Stimulated activated naive CD4-positive, alpha-beta T cell treated with Interleukin-2 at 50 U/mL for 16 hours (primary cell): Measurements from ENCODE around the gene GTF3A.
"Not testable (repeated sequence)": the region's sequence is repeated elsewhere in the genome, so short reads cannot be mapped to it uniquely, and the experiment has no call there.

Experiments
- DNase-seq: peaks from one replicate; lab custom pipeline; 2025; lab: John Stamatoyannopoulos, UW

Gene GTF3A

GRCh38 chr13:27424246-27425157, at the start of gene GTF3A:
GTF3A (plus strand) TSS chr13:27424619.
- peak; percentile 78 for DNase-seq

- DNase-seq = peak; percentile 21
Measured at GRCh38 chr13:27374650-27375049, 49.8 kb upstream of the GTF3A start.

GRCh38 chr13:27375686-27376326, 48.6 kb upstream of the GTF3A start:
- DNase-seq = peak; percentile 30

- no peak for DNase-seq
Measured at GRCh38 chr13:27379126-27379525, 45.3 kb upstream of the GTF3A start.

DNA sequence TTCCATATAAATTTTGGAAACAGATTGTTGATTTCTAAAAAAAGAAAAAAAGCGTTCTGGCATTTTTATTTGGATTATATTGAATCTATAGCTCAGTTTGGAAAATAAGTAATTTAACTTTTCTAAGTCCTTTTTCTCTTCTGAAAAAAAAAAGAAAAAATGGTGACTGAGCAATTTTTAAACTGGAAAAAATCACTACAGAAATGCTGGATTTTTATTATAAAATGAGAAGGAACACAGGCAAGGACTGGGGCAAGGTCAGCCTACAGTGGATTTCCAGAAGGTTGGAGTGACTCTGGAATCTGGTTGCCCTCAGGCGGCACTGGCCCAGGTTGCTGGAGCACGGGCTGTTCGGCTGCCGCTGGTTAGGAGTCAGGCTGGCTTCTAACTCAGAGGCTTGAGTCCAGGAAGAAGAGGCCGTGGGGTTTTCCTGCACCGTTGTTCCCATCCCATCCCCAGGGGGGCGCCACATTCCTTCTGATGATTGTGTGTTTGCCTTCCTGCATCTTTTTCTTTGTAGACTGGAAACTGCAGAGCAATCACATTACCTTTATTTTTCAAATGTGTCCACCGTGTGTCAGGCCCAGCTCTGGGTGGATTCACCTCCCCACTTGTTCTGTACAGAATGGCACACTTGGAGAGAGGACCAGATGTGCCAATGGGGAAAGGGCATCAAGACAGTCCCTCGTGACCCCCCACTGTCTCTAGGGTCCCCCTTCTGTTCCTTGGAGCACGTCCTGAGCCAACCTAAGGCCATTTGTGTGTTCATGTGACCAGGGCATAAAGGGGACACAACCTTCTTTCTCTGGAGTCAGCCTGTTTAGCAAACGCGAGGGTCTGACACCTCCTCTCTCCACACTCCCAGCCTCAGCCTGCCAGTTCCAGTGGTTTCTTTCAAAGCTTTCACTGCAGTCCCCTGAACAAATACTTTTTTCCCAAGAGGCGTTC, 44.5 kb upstream of the GTF3A start:
- DNase-seq = peak; percentile 14

GRCh38 chr13:27381601-27382000, 42.8 kb upstream of the GTF3A start:
- DNase-seq = no peak

DNA sequence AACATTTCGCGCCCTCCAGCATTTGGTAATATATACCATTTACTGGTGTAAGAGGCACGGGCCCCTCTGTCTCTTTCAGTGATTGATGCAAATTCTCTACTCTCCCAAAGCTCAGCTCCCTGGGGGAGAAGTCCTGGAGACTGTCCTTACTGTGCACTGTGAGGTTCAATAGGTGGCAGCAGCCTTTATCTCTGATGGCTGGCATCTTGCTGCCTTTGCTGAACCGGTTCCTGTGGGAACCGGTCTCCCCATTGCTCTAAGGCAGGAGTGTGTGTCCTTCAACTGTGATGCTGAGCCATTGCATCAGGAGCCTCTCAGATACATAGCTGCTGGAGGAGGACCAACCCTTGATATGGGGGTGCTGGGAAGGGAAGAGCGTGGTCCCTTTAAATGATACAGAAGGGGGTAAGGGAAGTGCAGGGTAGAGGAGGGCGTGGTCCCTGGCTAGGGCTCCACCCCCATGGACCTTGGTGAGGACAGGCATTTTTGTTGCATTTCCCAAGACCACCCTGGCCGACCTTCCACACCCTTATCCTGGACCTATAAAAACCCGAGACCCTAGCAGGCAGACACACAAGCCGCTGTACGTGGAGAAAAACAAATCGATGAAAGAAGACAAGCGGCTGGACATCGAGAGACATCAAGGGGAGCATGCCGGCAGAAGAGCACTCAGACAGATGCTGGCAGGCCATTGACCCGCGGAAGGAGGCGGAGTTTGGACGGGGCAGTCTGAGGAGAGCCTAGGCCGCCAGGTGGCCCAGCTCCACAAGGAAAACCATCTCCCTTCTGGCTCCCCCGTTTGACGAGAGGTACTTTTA, 41.1 kb upstream of the GTF3A start:
- DNase-seq = no peak

DNA sequence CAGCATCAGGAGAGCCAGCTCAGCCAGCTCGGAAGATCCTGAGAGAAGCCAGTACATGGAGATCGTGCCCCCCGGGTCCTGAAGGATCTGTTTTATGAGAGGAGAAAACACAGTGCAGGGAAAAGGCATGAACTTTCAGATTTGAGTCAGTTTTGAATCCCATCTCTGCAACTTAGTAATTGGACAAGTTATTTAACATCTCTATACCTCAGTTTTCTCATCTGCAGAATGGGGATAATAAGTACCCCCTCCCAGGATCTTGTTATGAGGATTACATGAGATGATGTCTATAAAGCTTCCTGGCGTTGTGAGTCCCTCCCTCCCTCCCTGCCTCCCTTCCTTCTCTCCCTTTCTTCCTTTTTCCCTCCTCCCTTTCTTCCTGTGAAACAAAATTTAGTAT, 40.1 kb upstream of the GTF3A start:
- DNase-seq = no peak

GRCh38 chr13:27388241-27388640, 36.2 kb upstream of the GTF3A start:
- no peak for DNase-seq

- no peak for DNase-seq
Measured at GRCh38 chr13:27389891-27390290, 34.5 kb upstream of the GTF3A start.

GRCh38 chr13:27391471-27391870, 32.9 kb upstream of the GTF3A start:
- DNase-seq = no peak

DNA sequence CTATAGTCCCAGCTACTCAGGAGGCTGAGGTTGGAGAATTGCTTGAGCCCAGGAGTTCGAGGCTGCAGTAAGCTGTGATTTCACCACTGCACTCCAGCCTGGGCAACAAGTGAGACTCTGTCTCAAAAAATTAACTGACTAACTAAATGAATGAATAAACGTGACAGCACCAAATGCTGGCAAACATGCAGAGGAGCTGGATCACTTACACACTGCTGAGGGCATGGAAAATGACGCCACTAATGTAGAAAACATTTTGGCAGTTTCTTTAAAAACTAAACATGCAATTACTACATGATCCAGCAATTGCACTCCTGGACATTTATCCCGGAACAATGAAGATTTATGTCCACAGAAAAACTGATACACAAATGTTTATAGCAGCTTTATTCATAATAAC, 31.3 kb upstream of the GTF3A start:
- no peak for DNase-seq

GRCh38 chr13:27395007-27395510, 29.4 kb upstream of the GTF3A start:
- DNase-seq = no peak

GRCh38 chr13:27396252-27396846, 28.1 kb upstream of the GTF3A start:
- DNase-seq = no peak

- DNase-seq = no peak
Measured at GRCh38 chr13:27398360-27398759, 26.1 kb upstream of the GTF3A start.

GRCh38 chr13:27400405-27400804, 24.0 kb upstream of the GTF3A start:
- DNase-seq = not testable (repeated sequence)

GRCh38 chr13:27401210-27401609, 23.2 kb upstream of the GTF3A start:
- DNase-seq = no peak

DNA sequence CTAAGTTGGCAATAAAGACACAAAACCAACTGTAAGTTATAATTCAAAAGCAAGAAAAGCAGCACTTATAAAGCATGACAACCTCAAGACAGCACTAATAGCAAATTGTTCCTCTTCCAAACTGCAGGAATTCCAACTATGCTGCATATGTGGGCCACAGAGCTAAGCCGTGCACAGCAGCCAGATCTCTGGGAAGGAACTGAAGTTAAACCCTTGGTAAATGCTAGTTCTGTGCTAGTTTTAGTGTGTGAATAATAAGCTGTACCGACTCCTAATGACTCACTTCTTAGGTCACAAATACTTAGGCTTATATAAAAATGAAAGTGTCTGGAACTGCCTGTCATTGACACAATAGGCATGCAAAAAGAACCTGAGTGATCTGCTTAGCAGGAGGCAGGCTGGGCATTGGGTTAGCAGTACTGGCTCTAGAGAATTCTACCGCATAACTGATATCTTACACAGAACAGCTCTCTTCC, 21.2 kb upstream of the GTF3A start:
- no peak for DNase-seq

DNA sequence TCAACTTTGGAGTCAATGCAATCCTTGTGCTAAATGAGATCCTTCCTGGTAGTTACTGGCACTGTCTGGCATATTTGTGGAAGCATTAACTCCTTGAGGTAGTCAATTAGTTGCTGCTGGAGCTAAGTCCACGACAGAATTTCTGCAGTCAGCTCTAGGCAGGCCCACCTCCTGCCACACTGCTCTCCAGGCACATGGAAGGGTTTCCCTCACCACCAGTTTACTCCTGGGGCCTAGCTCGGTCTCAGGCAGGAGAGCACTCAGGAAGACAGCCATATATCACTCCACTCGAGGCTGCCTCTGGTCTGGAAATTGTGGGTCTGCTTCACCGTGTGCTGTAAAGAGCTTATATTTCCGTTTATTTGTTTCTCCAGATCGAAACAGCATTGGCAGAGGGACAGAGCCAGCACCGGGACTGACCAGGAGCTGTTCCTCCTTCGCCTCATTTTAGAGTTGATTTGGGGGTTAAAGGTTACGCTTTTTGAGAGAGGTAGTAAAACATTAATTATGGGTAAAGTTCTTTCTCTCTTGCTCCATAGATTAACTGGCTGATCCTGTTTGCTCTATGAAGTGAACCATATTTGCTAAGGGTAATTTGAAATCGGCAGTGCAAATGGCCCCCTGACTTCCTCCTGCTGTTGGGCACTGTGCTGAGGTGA, 20.6 kb upstream of the GTF3A start:
- no peak for DNase-seq

- no peak for DNase-seq
Measured at GRCh38 chr13:27404680-27405079, 19.7 kb upstream of the GTF3A start.
